Mesothelial cell of epicardium (in vitro differentiated cells): ENCODE measurements around the gene JMJD7. TPM values are rescaled to one million over a fixed set of nuclear protein-coding genes. Genes with fewer than 3 reads are reported as not detected.

Experiments used
- DNase-seq, 2 experiments: peaks; one replicate each; pipeline ENCODE4 v3.0.0; 2021; ENCODE audit warnings: low spot score in 2 of 2; ENCODE audit not compliant: unreplicated experiment in 2 of 2
- H3K27ac Mint-ChIP-seq: 2 replicates; pipeline ENCODE4 v1.8.0; 2021; ENCODE audit warnings: mixed read lengths
- H3K27me3 Mint-ChIP-seq: 2 replicates; pipeline ENCODE4 v1.8.0; 2021; ENCODE audit warnings: low read depth, mixed read lengths
- H3K36me3 Mint-ChIP-seq: 2 replicates; pipeline ENCODE4 v1.8.0; 2021; ENCODE audit warnings: mixed read lengths
- H3K4me1 Mint-ChIP-seq: 2 replicates; pipeline ENCODE4 v1.8.0; 2021; ENCODE audit warnings: mixed read lengths
- H3K4me3 Mint-ChIP-seq: 2 replicates; pipeline ENCODE4 v1.8.0; 2021; ENCODE audit warnings: mild to moderate bottlenecking, moderate library complexity, mixed read lengths
- H3K9me3 Mint-ChIP-seq: 2 replicates; pipeline ENCODE4 v1.8.0; 2021; ENCODE audit warnings: mixed read lengths
- CTCF ChIP-seq: fragments of 200-600 bp; sonication (generic); IDR thresholded peaks from one replicate; pipeline ENCODE4 v1.5.0; 2021; ENCODE audit warnings: antibody characterized with exemption; ENCODE audit not compliant: unreplicated experiment
- total RNA-seq: library from RNA; stranded (reverse); gene quantifications from 3 replicates; pipeline ENCODE4 v1.2.1, GENCODE V29; 2021

The JMJD7 gene
- total RNA-seq, 1 donor from 2014 or later = 27.6 TPM

- Mint-ChIP-seq H3K4me1 (no peaks in the 10 kb centered on the region), H3K9me3 (no peaks in the 10 kb centered on the region), H3K36me3 (peaks cover 10% of the 10 kb centered on the region), H3K27me3 (no peaks in the 10 kb centered on the region), H3K27ac (no peak overlapping the region), H3K4me3 (no peak overlapping the region)
- TF ChIP-seq CTCF = no peak
- no peak for DNase-seq
These were observed 21.3 kb downstream of the JMJD7 start for GRCh38 chr15:41849204-41849603.

GRCh38 chr15:41849861-41850260 lies 22.0 kb downstream of the JMJD7 start:
- no peaks in the 10 kb centered on the region for H3K9me3 Mint-ChIP-seq
- no peak overlapping the region for H3K27ac Mint-ChIP-seq
- no peak for TF ChIP-seq CTCF
- no peaks in the 10 kb centered on the region for H3K27me3 Mint-ChIP-seq
- peaks cover 3% of the 10 kb centered on the region for H3K4me1 Mint-ChIP-seq
- H3K4me3 Mint-ChIP-seq = no peak overlapping the region
- peaks cover 10% of the 10 kb centered on the region for H3K36me3 Mint-ChIP-seq
- no peak for DNase-seq

GRCh38 chr15:41850482-41851166 lies 22.7 kb downstream of the JMJD7 start:
- no peak overlapping the region for H3K27ac Mint-ChIP-seq
- no peak for DNase-seq
- peaks cover 10% of the 10 kb centered on the region for H3K36me3 Mint-ChIP-seq
- no peak overlapping the region for H3K4me3 Mint-ChIP-seq
- H3K9me3 Mint-ChIP-seq = no peaks in the 10 kb centered on the region
- no peak for TF ChIP-seq CTCF
- no peaks in the 10 kb centered on the region for H3K27me3 Mint-ChIP-seq
- H3K4me1 Mint-ChIP-seq = peaks cover 6% of the 10 kb centered on the region

- TF ChIP-seq CTCF = no peak
- H3K27me3 Mint-ChIP-seq = no peaks in the 10 kb centered on the region
- no peak for DNase-seq
- H3K4me3 Mint-ChIP-seq = no peak overlapping the region
- peaks cover 10% of the 10 kb centered on the region for H3K4me1 Mint-ChIP-seq
- H3K27ac Mint-ChIP-seq = no peak overlapping the region
- H3K9me3 Mint-ChIP-seq = no peaks in the 10 kb centered on the region
- peaks cover 9% of the 10 kb centered on the region for H3K36me3 Mint-ChIP-seq
These were observed 23.3 kb downstream of the JMJD7 start for GRCh38 chr15:41851167-41851523.

- no peaks in the 10 kb centered on the region for H3K27me3 Mint-ChIP-seq
- no peak for TF ChIP-seq CTCF
- no peak for DNase-seq
- H3K9me3 Mint-ChIP-seq = no peaks in the 10 kb centered on the region
- H3K36me3 Mint-ChIP-seq = peaks cover 7% of the 10 kb centered on the region
- no peak overlapping the region for H3K27ac Mint-ChIP-seq
- no peak overlapping the region for H3K4me3 Mint-ChIP-seq
- peaks cover 10% of the 10 kb centered on the region for H3K4me1 Mint-ChIP-seq
These were observed 24.0 kb downstream of the JMJD7 start for GRCh38 chr15:41851755-41852370.
